GM18873 (cell line): Measurements from ENCODE around the gene PRSS22.

Source experiments
- ATAC-seq: cut with Tn5 transposase; IDR thresholded peaks from one replicate; pipeline ENCODE4 v1.9.1; 2021; ENCODE audit warnings: mild to moderate bottlenecking, moderate library complexity, moderate number of reproducible peaks; ENCODE audit not compliant: unreplicated experiment, low FRiP score

PRSS22 gene

DNA sequence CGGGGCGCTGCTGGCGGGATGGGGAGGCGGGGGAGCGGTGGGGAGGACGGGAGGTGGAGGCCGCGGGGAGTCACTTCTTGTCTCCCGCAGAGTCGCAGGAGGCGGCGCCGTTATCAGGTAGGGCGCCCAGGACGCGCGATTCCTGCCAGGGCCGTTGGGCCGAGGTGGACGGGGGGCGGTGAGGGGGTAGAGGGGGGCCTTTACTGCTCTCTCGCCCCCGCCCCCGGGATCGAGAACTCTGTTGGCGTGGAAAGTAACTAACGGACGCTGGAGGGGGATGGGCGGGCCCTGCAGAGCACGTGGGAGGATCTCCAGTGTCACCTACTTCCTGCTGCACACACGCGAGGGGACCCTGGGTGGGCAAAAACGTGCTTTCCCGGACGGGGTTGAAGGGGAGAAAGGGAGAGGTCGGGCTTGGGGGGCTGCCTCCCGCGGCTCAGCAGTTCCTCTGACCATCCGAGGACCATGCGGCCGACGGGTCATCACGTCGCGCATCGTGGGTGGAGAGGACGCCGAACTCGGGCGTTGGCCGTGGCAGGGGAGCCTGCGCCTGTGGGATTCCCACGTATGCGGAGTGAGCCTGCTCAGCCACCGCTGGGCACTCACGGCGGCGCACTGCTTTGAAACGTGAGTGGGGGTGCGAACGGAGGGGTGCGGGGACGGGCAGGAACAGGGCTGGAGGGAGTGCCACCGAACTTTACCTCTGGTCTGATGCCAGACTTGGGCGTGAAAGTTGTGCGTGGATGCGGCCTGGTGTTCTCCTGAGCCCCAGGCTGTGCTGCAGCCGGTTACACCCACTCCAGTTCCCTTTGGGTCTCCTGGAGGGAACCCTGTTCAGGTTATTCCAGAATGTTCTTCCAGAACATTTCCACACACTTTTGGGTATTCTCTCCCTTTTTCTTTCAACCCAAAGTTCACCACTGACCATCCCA, 40.4 kb downstream of the PRSS22 start:
- no peak for ATAC-seq

DNA sequence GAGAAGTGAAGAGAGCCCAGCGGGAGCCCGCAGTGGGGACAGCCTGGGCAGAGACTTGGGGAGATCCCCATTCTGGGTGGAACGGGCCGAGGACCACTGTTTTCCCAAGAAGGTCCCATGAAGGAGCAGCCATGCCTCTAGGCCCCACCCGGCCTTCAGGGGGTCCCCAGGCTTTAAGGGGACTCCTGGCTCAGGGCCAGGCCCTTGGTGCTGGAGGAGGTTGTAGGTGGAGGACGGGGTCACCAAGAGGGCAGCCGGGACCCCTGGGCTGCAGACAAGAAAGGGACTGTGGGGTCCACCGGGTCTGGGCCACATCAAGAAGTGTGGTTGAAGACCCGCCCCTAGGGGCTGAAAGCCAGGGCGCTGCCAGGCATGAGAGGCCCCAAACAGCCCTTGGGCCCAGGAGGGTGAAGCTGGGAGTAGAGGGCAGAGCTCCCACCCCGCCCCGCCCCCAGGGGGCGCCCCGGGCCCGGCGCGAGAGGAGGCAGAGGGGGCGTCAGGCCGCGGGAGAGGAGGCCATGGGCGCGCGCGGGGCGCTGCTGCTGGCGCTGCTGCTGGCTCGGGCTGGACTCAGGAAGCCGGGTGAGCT, 41.1 kb downstream of the PRSS22 start, which contains the start of gene PRSS21:
Gene PRSS21 (plus strand): TSS at position 487 of the 589 bp plus-strand sequence. CDS start 32 bp downstream, at position 519.
- no peak for ATAC-seq

DNA sequence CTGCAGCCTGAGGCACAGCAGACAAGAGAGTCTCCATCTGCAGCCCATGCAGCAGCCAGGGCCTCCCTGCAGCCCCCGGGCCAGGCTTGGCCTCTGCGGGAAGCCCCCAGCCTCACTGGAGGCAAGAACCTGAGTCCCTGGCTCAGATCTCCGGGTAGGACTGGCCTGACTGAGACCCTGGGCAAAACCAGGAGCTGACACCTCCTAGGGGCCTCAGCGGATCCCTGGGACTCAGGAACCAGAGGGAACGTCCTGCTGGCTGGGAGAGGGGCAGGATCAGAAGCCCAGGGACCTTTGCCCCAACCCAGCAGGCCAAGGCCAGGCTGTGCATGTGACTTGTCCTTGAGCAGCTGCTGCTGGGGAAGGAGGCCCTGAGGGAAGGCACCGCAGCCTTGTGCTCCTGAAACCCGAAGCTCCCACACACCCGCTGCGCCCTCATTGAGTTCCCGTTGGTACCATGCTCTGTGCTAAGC, 42.6 kb downstream of the PRSS22 start:
- no peak for ATAC-seq

DNA sequence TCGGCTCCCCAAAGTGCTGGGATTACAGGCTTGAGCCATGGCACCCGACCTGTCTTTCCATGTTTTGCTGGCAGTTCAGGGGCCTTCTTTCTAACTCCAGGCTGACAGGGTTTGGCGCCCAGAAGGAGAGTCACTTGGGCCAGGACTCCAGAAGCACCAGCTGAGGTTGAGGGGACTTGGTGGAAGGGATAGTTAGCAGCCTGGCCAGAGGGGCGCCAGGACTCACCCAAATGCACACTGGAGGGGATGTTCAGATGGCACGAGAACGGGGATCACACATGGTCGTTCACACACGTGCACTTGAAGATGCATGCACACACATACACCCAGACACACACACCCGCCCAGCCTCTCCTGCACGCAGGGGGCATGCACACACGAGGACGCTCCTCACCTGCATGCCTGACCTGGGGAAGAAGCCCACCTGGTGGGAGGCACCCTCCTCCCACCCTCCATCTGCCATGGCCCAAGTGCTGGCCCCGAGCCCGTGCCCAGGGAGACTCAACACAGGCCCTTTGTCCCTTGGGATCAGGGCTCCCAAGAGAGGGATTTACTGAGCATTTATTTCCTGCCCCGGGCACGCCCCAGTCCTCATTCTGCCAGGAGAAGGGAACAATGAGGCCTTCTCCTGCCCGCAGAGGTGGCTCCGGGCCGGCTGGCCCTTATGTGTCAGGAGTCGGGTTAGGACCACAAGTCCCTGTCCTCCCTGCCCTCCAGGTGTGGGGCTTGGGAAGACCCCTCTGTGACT, 43.2 kb downstream of the PRSS22 start:
- ATAC-seq = no peak

DNA sequence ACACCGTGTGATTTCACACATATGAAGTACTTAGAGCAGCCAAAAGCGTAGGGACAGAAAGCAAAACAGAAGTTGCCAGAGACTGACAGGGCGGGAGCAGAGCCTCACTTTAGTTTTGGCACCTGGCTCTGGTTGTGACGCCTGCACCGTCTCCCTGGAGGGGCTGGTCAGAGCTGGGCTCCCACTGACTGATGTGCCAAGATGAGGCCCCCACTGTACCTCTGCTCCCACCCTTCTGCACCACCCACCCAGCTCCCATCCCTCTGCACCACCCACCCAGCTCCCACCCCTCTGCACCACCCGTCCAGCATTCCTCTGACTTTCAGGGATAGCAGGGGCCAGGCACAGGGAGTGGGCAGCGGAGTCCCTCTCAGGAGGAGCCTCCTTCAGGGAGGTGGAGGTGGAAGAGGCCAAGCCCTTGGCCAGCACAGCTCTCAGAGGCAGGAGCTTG, 44.2 kb downstream of the PRSS22 start:
- no peak for ATAC-seq

DNA sequence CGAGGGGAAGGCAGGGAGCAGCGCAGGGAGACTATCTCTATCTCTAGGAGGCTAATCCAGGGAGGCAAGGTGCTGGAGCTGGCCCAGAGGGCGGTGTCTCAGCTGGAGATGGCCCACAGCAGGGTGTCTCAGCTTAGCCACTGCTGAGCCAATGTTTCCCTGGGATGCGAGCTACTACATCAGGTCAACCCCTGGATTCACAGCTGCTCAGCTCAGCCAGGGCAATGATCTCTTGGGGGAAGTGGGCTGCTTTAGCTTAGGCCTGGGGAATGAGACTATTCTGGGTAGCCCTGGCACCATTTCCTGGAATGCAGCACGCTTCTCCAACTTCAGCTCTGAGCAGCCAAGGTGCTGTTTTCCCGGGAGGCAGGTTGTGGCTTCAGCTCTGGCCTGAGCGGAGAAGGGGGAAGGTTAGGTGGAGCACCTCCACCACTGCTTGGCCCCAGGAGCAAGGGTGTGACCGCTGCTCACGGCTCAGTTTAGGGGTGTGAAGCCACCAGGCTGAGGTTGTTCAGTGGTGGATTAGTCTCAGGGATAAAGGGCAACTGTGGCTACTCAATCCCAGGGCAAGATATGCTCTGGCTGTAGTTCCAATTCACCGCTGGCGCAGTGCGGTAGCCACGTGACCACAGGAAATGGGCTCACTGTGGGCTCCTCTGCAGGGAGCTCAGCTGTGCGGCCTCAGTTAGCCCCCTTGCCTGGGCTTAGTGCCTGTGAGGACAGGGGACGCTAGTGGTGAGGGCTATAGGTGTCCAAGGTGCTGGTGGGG, 46.1 kb downstream of the PRSS22 start:
- ATAC-seq = no peak

DNA sequence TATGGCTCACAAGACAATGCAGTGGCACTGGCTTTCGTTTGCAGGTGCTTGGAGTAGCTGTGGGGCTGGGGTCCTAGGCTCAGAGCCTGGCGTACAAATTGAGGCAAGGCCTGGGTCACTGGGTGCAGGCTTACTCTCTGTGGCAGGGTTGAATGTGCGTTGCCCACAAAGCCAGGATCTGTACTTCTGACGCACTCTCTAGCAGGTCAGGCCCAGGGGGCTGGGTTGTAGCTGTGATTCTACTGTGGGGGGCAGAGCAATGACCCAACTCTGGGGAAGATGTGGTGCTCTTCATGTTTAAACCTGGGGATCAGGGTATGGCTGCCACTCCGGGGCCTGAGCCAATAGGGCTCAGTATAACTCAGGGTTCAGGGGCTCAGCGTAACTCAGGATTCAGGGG, 47.3 kb downstream of the PRSS22 start:
- no peak for ATAC-seq

DNA sequence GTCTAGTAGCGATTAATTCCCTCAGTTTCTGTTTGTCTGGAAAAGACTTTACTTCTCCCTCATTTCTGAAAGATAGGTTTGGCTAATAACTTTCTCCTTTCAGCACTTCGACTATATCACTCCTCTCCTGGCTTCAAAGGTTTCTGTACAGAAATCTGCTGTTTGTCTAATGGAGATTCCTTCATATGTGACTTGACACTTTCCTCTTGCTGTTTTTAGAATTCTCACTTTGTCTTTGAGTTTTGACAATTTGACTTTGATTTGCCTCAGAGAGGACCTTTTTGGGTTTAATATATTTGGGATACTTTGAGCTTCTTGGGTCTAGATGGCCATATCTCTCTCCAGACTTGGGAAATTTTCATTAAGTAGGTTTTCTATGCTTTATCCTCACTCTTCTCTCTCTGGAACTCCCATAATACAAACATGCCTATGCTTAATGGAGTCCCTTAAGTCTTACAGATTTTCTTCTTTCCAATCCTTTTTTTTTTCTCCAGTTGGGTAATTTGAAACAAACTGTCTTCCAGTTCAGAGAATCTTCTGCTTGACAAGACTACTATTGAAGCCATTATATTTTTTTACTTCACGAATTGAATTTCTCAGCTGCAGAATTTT, 48.7 kb downstream of the PRSS22 start:
- ATAC-seq = no peak

DNA sequence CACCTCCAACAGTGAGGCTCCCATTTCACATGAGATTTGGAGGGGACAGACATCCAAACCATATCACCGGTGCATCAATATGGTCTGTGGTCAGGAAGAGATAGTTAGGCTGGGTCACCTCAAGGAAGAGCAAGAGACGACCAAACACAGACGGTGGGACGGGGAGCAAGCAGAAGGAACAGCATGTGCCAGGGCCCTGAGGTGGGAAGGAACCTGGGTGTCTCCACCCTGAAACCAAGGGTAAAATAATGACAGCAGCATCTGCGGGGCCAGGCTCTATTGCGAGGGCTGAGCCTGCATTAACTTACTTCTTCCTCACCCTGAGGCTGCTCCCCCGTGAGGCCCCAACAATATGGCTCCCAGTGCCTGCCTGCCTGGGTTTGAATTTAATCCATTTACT, 49.8 kb downstream of the PRSS22 start:
- ATAC-seq = no peak

DNA sequence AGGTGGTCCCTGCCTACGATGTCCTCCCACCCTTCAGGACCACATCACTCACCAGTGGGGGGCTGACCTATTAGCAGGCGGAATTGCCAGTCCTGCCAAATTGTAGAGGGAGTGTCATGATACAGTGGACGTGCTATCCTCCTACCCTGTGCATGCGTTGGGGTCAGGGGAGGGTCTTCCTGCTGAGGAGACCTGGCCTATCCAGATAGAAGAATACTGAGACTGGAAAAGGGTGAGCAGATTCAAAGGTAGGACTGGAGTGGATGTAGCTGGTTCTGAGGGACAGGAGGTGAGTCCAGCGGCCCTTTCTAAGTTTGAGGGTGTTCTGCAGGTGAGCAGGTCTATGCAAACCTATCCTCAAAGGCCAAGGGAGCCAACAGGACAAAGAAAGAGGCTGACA, 51.7 kb downstream of the PRSS22 start:
- no peak for ATAC-seq

DNA sequence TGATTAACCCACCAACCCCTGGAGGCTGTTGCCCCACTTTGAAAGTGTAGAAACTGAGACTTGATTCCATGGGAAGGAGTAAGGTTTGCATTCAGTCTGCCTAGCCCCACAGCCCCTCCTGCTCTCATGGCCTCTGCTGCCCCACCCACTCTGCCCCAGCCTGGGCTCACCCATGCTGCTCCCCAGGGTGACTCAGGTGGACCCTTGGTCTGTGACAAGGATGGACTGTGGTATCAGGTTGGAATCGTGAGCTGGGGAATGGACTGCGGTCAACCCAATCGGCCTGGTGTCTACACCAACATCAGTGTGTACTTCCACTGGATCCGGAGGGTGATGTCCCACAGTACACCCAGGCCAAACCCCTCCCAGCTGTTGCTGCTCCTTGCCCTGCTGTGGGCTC, 53.2 kb downstream of the PRSS22 start:
- ATAC-seq = no peak

DNA sequence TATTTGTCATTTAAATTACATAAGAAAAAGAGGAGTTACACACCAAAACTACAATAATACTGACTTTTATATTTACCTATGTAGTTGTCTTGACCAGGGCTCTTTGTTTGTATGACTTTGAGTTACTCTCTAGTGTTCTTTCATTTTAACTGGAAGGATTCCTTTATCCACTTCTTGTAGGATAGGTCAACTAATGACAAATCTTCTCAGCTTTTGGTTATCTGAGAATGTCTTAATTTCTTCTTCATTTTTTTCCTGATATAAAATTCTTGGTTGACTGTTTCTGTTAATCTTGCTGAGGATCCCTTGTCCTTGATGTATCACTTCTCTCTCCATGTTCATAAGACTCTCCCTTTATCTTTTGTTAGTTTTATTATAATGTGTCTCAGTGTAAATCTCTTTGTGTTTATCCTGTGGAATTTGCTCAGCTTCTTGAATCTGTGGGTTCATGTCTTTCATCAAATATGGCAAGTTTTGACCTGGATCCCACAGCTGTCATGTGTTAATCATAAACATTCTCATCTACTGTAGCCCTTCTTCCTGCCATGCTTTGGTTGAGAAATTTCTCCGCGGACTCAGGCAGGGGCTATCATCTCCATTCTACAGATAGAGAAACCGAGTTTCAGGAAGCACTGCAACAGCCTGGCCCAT, 54.3 kb downstream of the PRSS22 start:
- no peak for ATAC-seq
